GM21786 (cell line): ENCODE measurements around the gene PABPN1L.
"Not testable (repeated sequence)": the region's sequence is repeated elsewhere in the genome, so short reads cannot be mapped to it uniquely, and the experiment has no call there.

Source experiments
- ATAC-seq: cut with Tn5 transposase; IDR thresholded peaks from one replicate; pipeline ENCODE4 v1.9.1; 2021; ENCODE audit not compliant: unreplicated experiment

Gene PABPN1L

DNA sequence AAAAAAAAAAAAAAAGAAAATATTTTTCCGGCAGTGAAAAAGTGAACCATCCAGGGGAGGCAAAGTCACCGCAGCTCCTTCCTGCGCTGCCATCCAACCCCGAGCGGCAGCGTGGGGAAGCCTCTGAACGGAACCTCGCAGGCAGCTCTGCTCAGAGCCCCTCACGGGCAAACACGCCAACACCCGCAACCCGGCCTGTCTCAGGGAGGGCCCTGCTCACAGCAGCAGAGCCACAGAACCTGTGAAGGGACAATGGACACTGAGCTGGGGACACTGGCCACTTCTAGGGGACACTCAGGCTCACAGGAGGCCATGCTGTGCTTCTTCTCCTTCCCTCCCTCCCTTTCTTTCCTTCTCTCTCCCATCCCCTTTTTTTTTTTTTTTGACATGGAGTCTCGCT, 33.4 kb downstream of the PABPN1L start:
- no peak for ATAC-seq

DNA sequence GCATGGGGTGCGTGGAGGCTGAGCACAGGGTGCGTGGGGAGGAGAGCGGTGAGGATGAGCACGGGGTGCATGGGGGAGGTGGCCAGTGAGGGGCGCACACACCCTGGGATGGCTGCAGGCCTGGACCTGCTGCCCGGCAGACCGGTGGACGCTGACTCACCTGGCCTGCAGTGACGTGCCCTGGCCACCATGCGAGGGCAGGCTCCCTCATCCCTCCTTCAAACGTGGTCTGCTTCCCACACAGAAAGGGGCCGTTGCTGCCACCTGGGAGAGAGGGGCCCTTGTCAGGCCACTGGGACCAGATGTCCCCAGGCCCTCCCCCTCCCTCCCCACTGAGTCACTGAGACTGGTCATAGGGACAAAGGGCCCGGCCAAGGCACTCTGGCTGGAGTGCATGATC, 34.6 kb downstream of the PABPN1L start:
- no peak for ATAC-seq

DNA sequence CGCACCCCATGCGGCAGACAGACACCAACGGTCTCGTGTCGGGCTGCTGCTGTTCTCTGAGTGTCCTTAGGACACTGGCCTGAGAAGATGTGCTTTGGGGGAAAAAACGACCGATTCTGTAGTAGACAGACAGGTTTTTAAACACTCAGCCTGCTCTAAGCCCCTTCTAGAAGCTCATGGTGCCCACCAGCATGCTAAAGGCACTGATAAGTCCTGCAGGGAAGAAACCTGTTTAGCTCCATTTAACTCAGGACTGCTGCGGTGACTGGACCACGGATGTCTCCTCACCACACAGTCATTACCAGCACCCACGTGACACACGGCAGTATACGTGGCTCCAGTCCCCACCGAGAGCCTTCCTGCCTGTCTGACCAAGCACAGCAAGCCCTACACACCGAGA, 35.7 kb downstream of the PABPN1L start:
- no peak for ATAC-seq

DNA sequence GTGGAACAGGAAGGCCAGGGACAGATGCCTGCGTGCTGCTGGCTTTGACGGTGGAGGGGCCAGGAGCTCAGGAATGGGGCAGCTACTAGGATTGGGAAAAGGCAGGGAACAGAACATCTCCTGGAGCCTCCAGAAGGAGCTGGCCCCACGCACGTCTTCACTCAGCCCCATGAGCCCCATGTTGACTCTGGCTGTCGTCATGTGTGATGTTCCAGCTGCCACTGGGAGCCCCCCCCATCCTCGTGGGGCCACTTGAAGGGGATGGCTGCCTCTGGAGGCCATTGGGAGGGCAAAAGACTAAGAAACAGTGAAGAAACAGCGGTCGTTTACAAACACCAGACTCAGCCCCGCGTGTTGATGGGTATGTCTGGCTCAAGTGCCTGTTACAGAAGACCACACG, 36.2 kb downstream of the PABPN1L start:
- ATAC-seq, result no peak

DNA sequence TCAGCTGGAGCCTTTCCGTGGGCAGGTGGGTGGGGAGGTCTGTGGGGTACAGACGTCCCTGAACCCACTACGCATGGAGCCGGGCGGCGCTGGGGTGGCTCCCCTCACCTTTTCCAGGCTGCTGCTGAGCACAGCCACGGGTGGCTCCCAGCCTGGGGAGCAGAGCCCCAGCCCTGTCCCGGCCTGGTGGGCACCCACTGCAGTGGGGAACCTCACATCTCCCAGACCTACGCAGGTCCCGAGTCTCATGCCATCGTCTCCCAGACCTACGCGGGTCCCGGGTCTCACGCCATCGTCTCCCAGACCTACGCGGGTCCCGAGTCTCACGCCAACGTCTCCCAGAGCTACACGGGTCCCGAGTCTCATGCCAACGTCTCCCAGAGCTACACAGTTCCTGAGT, 37.7 kb downstream of the PABPN1L start:
- ATAC-seq, result no peak

DNA sequence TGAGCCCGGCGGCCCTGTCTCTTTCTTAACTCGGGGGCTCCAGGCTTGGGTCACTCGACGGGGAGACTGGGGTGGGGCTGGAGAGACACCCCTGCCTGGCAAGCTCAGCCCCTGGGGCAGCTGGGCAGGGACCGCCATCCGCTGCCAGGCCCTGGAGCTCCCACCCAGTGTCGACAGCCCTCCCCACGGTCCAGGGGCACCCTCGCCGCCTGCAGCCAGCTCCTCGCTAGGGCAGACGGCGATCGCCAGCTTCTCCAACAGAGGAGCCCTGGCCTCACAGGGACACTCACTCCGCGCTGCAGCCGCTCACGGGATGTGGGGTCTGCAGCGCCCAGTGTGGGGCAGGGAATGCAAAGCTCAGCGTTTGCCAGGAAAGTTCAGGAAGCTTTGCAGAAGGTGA, 38.7 kb downstream of the PABPN1L start:
- no peak for ATAC-seq

DNA sequence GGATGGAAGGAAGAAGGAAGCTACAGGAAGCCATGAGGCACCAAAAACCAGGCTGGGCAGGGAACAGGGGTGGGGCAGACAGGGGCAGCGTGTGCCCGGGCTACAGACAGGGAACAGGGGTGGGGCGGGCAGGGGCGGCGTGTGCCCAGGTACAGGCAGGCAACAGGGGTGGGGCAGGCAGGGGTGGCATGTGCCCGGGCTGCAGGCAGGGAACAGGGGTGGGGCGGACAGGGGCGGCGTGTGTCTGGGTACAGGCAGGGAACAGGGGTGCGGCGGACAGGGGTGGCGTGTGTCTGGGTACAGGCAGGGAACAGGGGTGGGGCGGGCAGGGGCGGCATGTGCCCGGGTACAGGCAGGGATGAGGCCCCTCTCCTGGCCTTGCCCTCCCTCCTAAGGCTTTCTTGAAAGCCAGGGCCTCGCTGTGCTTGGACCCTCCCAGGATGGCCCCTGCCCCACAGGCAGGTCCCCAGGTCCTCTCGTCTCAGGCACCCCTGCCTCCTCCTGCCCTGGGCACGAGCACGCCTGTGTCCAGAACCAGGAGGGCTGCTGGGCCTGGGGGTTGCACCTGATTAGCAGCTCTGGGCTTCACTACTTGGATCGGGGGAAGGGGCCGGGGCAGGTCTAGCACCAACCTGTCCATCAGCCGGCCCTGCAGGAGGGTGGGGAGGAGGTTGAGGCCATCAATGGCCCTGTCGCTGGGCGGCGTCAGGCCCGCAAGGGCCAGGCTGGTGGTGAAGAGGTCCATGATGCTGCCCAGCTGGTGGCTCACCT, 40.2 kb downstream of the PABPN1L start:
- ATAC-seq, result no peak

DNA sequence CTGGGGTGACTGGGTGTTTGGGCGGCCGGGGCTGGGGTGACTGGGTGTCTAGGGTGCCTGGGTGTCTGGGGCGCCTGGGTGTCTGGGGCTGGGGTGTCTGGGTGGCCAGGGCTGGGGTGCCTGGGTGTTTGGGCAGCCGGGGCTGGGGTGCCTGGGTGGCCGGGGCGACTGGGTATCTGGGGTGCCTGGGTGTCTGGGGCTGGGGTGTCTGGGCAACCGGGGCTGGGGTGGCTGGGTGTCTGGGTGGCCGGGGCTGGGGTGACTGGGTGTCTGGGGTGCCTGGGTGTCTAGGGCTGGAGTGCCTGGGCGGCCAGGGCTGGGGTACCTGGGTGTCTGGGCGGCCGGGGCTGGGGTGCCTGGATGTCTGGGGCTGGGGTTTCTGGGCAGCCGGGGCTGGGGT, 41.3 kb downstream of the PABPN1L start:
- no peak for ATAC-seq

DNA sequence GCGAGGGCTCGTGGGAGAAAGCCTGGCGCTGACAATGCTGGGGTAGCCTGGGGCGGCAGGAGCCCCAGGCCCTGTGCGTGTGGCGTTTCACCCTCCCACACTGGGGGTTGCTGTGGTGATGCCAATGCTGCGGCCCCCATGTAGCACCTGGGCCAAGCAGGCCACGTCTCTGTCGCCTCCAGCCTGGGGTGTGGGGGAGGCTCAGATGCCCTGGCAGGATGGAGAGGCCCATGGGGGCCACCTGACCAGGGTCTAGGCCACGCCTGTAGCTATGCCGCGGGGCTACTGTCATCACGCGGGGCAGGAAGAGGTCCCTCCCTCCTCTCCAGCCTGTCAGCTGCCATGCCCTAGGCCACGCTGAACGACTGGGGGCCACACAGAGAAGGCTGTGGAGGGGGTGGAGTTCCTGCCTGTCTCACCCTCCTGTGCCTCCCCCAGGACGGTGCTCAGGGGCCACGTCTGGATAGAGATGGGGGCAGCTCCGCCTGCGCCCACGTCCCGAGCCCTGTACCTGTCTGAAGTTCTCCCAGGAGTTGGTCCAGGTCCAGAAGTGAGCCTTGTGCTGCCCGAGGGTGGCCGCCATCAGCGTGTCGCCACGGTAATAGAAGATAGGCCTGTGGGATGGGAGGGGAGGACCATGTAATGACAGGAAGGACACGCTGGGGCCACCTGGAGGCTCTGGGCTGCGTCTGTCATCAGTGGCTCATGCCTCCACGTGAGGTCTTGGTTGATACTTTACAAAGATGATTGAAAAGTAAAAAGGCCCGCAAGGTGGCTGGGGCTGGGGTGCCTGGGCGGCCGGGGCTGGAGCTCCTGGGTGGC, 42.0 kb downstream of the PABPN1L start:
- no peak for ATAC-seq

DNA sequence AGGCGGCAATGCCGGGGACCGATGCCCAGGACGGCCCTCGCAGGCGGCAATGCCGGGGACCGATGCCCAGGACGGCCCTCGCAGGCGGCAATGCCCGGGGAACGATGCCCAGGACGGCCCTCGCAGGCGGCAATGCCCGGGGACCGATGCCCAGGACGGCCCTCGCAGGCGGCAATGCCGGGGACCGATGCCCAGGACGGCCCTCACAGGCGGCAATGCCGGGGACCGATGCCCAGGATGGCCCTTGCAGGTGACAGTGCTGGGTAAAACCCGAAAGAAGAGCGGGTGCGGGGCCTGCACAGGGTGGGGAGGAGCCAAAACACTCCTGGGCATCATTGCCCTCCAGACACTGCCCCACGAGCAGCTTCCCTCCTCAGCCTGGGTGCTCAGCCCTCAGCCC, 42.8 kb downstream of the PABPN1L start:
- ATAC-seq, result not testable (repeated sequence)

DNA sequence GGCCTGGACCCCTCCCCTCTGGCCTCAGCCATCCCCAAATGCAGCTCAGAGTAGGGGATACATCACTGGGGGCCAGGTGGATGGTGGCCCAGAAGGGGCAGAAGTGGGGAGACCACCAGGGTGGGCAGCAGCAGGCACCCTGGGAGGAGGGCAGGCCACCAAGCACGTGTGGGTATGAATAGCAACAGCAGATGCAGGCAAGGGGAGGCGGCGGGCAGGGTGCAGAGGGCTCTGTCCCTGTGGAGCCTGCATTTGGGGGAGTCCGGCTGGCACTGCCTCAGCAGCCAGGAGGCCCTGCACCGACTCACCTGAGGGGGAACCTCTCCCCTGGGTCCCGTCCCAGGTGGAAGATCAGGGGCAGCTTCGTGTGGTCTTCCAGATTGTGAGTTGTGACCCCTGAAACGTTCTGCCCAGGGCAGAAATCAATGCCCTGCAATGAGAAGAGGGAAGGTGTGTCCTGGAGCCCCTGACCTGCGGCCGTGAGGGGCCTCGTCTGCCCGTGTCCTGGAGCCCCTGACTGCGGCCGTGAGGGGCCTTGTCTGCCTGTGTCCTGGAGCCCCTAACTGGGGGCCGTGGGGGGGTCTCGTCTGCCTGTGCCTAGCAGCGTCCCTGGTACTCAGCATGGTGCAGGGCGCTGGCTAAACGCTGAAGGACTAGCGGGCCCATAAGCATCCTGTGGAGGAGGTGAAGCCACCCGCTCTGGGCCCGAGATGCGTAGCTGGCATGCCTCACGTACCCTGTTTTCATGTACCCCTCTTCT, 44.0 kb downstream of the PABPN1L start:
- no peak for ATAC-seq

DNA sequence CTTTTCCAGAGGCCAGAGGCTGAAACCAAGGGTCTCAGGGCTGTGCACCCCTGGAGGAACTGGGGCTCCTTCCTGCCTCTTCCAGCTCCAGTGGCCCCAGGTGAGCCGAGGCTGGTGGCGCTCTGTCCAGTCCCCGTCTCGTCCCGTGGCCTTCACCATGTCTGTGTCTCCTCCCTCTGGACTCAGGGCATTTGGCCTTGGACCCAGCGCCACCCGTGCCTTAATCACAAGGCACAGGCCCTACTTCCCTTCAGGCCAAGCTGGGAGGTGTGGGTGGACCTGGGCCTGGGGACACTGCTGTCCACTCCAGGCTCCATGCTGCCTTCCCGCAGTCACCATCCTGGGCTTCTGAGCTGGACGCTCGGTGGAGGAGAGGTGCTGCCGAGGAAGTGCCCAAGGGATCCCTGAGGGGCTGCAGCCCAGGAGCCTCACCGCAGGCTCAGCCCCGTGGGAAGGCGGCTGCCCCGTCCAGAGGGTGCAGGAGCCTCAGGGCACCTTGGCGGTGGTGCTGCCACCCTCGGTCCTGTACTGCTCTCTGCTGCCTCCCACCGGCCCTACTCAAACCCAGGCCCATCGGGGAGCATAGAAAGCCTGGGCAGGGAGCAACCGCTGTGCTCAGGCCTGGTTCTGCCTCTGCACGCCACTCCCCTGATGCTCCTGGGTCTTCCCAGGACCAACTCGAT, 45.2 kb downstream of the PABPN1L start:
- no peak for ATAC-seq

DNA sequence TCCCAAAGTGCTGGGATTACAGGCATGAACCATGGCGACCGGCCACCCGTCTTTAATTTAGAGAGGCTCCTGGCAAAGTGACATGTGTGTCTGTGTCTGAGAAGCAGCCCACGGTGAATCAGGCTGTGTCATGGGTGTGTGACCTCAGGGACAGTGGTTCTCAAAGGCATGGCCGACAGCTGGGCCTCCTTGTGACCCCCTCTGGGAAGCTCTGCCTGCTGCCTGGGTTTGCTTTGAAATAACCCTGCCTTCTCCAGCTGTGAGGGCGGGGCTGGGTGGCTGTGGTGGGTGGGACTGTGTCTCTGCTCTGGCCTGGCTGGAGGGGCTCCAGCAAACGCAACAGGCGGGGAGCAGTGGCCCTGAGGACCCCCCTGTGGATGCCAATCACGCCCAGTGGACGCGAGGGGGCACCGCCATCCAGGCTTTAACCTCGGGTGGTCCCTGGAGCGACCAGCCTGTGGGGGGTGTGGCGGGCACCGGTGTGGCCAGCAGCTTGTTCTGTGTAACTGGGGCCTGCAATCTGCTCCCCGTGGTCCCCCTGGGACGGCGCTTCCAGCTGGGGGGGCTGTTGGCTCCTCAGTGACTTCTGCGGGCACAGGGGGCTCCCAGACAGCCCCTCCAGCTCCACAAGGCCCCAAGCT, 46.0 kb downstream of the PABPN1L start:
- ATAC-seq, result no peak

DNA sequence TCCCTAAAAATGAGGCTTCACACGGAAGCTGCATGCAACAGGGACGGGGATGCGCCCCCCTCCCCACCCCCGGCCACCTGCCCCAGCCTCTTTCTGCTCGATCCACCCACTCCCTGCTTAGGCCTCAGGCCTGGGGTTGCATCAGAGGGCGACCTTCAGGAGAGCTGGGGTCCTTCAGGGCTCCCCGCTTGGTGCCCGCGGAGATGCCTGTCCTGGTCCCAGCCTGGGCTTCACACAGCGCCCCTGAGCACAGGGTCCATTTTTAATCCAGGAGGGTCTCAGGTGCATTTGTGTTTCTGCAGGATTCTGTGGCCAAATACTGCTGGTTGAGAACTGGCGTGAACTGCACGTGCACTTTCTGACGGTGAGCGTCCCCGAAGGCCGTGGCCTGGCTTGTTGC, 47.3 kb downstream of the PABPN1L start:
- no peak for ATAC-seq

DNA sequence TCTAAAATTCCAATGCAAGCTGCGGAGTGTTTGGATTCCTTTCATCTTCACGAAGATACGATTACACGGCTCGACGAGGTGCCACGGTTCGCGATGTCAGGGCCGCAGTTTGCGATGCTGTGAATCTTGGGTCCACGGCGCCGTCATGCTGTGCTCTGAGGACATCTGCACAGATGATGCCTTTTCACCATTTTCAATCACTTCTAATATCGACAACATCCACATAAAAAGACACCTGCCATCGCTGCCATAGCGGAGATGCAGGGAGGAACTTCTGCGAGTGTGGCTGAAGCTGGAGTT, 47.9 kb downstream of the PABPN1L start:
- no peak for ATAC-seq

DNA sequence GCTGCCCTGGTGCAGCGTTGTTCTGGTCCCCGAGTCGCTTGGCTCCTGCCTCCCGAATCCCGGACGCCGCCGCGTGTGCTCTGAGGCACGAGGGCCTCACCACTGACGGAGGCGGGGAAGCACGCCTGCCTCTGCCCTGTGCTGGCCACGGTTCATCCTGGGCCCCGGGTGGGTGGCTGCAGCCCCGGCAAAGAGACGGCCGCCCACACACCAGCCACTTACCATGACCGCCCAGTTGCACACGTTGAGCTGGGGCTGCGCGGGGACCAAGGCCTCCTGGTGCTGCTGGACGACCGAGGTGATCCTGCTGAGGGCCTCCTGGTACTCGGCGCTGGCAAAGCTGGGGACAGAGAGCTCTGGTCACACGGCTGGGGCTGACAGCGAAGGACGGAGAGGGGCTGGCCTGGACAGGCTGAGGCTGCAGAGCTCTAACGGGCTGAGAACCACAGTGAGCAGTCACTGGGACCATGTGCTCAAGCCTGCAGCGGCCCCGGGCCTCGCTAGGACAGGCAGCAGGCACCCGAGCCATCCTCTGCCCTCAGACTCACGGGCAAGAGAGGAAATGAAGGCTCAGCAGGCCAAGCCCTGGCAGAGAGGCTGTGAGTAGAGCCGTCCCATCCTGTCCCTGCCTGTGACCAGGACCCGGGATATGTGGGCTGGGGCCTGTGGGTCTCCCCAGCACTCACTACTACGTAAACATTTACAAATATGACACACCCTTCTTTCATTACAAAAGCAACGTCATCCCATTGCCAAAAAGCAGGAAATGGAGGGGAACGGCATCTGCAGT, 48.5 kb downstream of the PABPN1L start:
- ATAC-seq, result no peak

DNA sequence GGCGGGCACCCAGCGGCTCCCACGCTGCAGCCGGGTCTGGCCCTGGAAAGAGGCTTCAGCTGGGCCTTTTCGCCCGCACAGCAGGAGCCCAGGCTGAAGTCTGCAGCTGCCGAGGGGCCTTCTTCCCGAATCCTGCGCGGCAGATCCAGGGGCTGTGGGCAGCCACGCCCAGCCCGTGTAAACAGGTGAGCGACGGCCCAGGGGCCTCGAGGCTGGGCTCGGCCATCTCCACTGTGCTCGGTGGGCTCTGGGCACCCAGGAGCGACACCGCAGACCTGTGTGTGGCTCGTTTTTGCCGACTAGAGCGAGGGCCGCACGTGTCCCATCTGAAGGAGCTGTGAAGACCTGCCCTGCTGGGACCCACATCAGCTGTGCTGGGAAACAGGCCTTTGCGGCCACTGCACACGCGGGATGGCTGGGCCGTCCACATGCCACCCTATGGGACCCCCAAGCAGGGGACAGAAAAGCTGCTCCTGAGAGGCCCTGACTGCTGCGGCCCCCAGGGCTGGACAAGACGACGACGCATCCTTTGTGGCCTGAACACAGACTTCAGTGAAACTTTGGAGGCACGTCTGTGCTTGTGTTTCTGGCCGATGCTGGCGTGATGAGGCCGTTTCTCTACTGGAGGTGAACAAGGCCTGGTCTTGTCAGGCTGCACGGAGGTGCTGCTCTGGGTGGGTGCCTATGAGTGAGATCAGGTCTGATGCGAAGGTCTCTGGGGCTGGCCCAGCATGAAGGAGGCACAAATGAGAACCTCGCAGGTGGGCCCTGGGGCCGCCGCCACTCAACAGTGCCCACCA, 49.5 kb downstream of the PABPN1L start:
- no peak for ATAC-seq

DNA sequence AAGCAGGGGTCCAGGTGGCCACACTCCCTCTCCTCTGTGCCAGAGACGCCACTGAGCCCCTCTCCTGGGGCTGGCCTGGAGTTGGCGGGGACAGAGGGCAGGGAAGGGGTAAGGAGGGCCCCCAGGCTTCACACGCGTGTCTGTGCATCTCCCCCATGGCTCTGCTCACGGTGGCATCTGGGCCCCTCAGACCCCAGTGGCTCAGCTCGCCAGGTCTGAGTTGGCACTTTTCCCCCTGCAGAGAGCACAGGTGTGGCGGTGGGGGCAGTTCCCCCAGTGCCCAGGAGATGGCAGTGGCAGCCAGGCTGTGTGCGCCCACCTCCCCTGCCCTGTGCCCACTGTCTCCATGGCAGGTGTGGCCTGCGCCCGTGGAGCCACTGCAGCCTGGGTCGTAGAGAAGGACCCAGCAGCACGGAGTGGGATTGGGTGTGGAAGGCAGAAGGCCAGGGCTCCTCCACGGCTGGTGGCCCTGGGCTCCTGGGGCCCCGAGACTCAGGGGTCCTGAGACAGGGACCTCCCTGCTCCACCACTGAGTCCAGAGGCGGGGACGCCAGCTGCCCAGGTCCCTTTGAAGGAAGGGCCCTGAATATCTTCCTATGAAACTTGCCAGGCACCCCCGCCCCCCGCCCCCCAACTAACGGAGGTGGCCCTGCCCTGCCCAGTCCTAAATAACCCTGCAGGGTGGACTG, 50.4 kb downstream of the PABPN1L start:
- ATAC-seq, result no peak

DNA sequence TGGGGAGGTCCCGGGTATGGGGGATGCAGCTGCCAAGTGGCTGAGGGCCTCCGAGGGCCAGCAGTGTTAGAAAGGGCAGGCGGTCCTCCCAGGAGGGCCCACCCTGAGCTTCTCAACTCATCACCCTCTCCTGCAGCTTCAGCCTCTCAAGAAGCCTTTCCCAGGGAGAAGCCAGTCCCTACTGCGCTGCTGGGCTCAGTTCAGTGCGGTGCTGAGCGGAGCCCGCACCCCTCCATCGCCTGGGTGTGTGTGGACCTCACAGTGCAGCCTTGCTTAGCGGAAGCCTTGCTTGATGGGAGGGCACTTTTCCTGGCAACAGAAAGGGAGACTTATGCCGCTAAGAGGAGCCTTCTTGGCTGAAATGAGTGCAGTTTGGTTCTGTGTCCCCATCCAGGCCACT, 51.2 kb downstream of the PABPN1L start:
- ATAC-seq, result no peak
